ENCODE measurements around the gene ZNF776. TPM values are rescaled to one million over a fixed set of nuclear protein-coding genes. Genes with fewer than 3 reads are reported as not detected.

The ZNF776 gene
- 1 to 10 TPM; 6.0 to 8.9 TPM for total RNA-seq

- Histone ChIP-seq H3K9me3 (peaks cover 4 to 41% of the 10 kb centered on the region in 2 donors), H3K27me3 (no peaks in the 10 kb centered on the region), H3K4me3 (peak within 1 kb of the TSS; percentile 98 to 100), H3K36me3 (peaks cover 29% of the 10 kb centered on the region), H3K27ac (peak within 1 kb of the TSS; percentile 89 to 91), H3K4me1 (peaks cover 0 to 21% of the 10 kb centered on the region in 2 donors)
- DNase-seq (ENCODE audit: low spot score): peak; percentile 86
- TF ChIP-seq, protein P1, sequence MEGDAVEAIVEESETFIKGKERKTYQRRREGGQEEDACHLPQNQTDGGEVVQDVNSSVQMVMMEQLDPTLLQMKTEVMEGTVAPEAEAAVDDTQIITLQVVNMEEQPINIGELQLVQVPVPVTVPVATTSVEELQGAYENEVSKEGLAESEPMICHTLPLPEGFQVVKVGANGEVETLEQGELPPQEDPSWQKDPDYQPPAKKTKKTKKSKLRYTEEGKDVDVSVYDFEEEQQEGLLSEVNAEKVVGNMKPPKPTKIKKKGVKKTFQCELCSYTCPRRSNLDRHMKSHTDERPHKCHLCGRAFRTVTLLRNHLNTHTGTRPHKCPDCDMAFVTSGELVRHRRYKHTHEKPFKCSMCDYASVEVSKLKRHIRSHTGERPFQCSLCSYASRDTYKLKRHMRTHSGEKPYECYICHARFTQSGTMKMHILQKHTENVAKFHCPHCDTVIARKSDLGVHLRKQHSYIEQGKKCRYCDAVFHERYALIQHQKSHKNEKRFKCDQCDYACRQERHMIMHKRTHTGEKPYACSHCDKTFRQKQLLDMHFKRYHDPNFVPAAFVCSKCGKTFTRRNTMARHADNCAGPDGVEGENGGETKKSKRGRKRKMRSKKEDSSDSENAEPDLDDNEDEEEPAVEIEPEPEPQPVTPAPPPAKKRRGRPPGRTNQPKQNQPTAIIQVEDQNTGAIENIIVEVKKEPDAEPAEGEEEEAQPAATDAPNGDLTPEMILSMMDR (IDR thresholded peaks at IDR 0.05): peak in 1 of 2 donors; percentile 9
Observed at GRCh38 chr19:57746580-57747471, at the start of gene ZNF776. ZNF776 (plus strand) TSS chr19:57746815; CDS start chr19:57747059, 244 bp downstream.

DNA sequence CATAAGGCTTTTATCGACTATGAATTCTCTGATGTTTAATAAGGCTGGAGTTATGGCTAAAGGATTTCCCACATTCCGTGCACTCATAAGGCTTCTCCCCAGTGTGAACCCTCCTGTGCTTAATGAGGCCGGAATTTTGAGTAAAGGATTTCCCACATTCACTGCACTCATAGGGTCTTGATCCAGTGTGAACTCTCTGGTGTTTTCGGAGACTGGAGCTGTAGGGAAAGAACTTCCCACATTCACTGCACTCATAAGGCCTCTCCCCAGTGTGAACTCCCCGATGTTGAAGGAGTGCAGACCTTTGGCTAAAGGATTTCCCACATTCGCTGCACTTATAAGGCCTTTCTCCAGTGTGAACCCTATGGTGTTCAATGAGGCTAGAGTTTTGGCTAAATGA is 45.0 kb upstream of the ZNF776 start:
- peaks cover 67% of the 10 kb centered on the region for H3K36me3 ChIP-seq
- no peak overlapping the region for H3K4me3 ChIP-seq
- H3K9me3 ChIP-seq: peaks cover 0 to 41% of the 10 kb centered on the region in 2 donors

DNA sequence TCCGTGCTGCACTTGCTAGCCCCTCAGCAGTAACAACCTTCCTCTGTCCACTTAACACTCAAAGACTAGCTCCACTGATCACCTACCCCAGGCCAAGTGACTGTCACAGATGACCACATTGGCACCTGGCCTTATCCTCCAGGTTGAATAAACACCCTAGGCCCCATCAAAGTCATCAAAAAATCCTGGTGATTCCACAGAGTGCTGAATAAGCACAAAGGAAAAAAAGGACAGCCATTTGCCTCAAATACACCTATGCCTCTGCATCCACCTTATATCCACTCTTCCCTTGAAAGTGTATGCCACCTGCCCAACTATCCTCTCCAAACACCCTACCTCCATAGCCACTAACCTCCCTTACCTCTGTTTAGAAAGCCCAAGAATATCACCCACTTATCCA is 40.3 kb upstream of the ZNF776 start:
- peaks cover 0 to 31% of the 10 kb centered on the region in 2 donors for H3K9me3 ChIP-seq
- TF ChIP-seq, protein P1 (IDR thresholded peaks at IDR 0.05): no peak
- no peaks in the 10 kb centered on the region for H3K27me3 ChIP-seq
- no peak overlapping the region for H3K4me3 ChIP-seq
- H3K4me1 ChIP-seq: peaks cover 0 to 22% of the 10 kb centered on the region in 2 donors
- no peak for DNase-seq (ENCODE audit: low spot score)
- H3K36me3 ChIP-seq: peaks cover 35% of the 10 kb centered on the region
- no peak overlapping the region for H3K27ac ChIP-seq

More for the DNA sequence above, 45.0 kb upstream of the ZNF776 start:
- no peak for DNase-seq (ENCODE audit: low spot score)
- Histone ChIP-seq H3K4me1 (peaks cover 0 to 9% of the 10 kb centered on the region in 2 donors), H3K27me3 (no peaks in the 10 kb centered on the region), H3K27ac (no peak overlapping the region)
- TF ChIP-seq, protein P1 (IDR thresholded peaks at IDR 0.05): no peak

DNA sequence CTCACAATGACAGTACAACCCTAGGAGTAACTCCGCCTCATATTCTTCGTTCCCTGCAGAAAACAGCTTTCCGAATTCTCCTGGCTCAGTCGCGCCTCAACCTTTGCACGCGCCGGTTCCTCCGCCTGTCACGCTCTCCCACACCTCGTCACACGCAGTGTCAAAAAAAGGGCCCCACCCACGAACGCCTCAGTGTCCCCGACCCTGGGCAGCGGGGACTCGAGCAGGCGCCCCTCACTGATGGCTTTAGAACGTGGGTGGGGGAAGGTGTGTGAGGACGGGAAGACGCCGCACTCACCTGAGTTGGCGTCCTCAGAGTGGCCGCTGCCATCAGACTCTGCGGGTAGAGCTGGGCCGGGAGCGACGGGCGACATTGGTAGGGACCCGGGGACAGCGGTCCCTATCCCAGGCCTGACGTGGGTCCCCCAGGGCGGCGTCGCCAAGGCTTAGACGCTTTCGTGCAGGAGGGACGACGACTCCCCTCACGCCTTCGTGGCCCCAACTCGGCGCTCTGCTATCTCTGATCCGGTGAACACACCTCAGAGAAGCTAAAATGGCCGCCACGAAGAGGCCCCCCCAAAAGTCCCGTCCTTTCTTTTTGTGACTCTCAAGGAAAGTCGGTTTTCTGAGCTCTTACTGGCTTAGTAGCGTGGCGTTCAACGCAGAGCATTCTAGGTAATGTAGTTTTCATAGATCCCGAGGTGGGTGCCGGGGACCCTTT is 37.8 kb upstream of the ZNF776 start, which contains the start of gene ZNF154:
Gene ZNF154, minus strand, starts transcription at position 564 of the 721 bp plus-strand sequence. Its CDS starts 233 bp downstream, at position 331.
- Histone ChIP-seq H3K4me1 (peaks cover 0 to 22% of the 10 kb centered on the region in 2 donors), H3K36me3 (peaks cover 10% of the 10 kb centered on the region), H3K9me3 (peaks cover 0 to 16% of the 10 kb centered on the region in 2 donors), H3K27ac (peak within 1 kb of the TSS; percentile 91 to 92), H3K27me3 (no peaks in the 10 kb centered on the region), H3K4me3 (peak within 1 kb of the TSS; percentile 56 to 71)
- peak; percentile 58 for DNase-seq (ENCODE audit: low spot score)
- TF ChIP-seq, protein P1 (IDR thresholded peaks at IDR 0.05): no peak

- TF ChIP-seq, protein P1 (IDR thresholded peaks at IDR 0.05): no peak
- peaks cover 0 to 16% of the 10 kb centered on the region in 2 donors for H3K9me3 ChIP-seq
- no peaks in the 10 kb centered on the region for H3K27me3 ChIP-seq
- H3K36me3 ChIP-seq: peaks cover 6% of the 10 kb centered on the region
- H3K27ac ChIP-seq: peak overlapping the region; percentile 91 to 92
- peaks cover 0 to 22% of the 10 kb centered on the region in 2 donors for H3K4me1 ChIP-seq
- peak overlapping the region; percentile 56 to 71 for H3K4me3 ChIP-seq
- no peak for DNase-seq (ENCODE audit: low spot score)
Observed at GRCh38 chr19:57709616-57710015, 37.0 kb upstream of the ZNF776 start.
